HG03565 (cell line): ENCODE results near the gene SKAP1.

Experiments
- ATAC-seq: cut with Tn5 transposase; IDR thresholded peaks from one replicate; pipeline ENCODE4 v1.9.1; 2021; ENCODE audit warnings: mild to moderate bottlenecking, moderate library complexity; ENCODE audit not compliant: unreplicated experiment

The SKAP1 gene

GRCh38 chr17:48429638-48430586 is at the start of gene SKAP1:
Gene SKAP1, minus strand, starts transcription at chr17:48430214.
- ATAC-seq: no peak

GRCh38 chr17:48479014-48479402 is 49.0 kb upstream of the SKAP1 start:
- ATAC-seq: no peak

GRCh38 chr17:48478224-48479013 is 48.4 kb upstream of the SKAP1 start:
- peak; percentile 84 for ATAC-seq

GRCh38 chr17:48477221-48477620 is 47.2 kb upstream of the SKAP1 start:
- ATAC-seq: no peak

GRCh38 chr17:48472411-48473281 is 42.6 kb upstream of the SKAP1 start:
- no peak for ATAC-seq

- no peak for ATAC-seq
These were observed 41.9 kb upstream of the SKAP1 start for GRCh38 chr17:48471817-48472410.

- no peak for ATAC-seq
These were observed 40.5 kb upstream of the SKAP1 start for GRCh38 chr17:48470388-48471034.

- ATAC-seq: no peak
These were observed 39.2 kb upstream of the SKAP1 start for GRCh38 chr17:48469227-48469626.

GRCh38 chr17:48468299-48468698 is 38.3 kb upstream of the SKAP1 start:
- ATAC-seq: no peak

- ATAC-seq: no peak
These were observed 35.9 kb upstream of the SKAP1 start for GRCh38 chr17:48465884-48466283.

- no peak for ATAC-seq
These were observed 33.5 kb upstream of the SKAP1 start for GRCh38 chr17:48463526-48463925.

GRCh38 chr17:48462946-48463345 is 32.9 kb upstream of the SKAP1 start:
- no peak for ATAC-seq

- ATAC-seq: no peak
These were observed 30.0 kb upstream of the SKAP1 start for GRCh38 chr17:48460052-48460451.

GRCh38 chr17:48459070-48459844 is 29.2 kb upstream of the SKAP1 start:
- no peak for ATAC-seq

GRCh38 chr17:48457080-48457836 is 27.2 kb upstream of the SKAP1 start:
- no peak for ATAC-seq

- ATAC-seq: no peak
These were observed 26.6 kb upstream of the SKAP1 start for GRCh38 chr17:48456589-48456988.

- ATAC-seq: no peak
These were observed 25.8 kb upstream of the SKAP1 start for GRCh38 chr17:48455791-48456190.

GRCh38 chr17:48453447-48453846 is 23.4 kb upstream of the SKAP1 start:
- ATAC-seq: no peak

GRCh38 chr17:48451489-48451888 is 21.5 kb upstream of the SKAP1 start:
- ATAC-seq: no peak
